CD4-positive, alpha-beta T cell (primary cell): ENCODE data around the gene RDH12. TPM values are rescaled to one million over a fixed set of nuclear protein-coding genes. Genes with fewer than 3 reads are reported as not detected.

Experiments used
- ATAC-seq: fragments of 200-7000 bp; cut with Tn5 transposase; one replicate; pipeline ENCODE4 v1.10.0; 2022; ENCODE audit warnings: mild to moderate bottlenecking; ENCODE audit not compliant: poor library complexity
- CTCF ChIA-PET: fragments of 350-600 bp; sonication (Branson Sonifier 250); formaldehyde crosslinking; loops from one replicate; lab custom pipeline; 2021; ENCODE audit warnings: antibody characterized with exemption, inconsistent platforms; lab: Charles Lee
- POLR2A ChIA-PET: fragments of 350-600 bp; sonication (Branson Sonifier 250); formaldehyde crosslinking; loops from one replicate; lab custom pipeline; 2021; ENCODE audit warnings: antibody characterized with exemption, inconsistent platforms; lab: Charles Lee
- DNase-seq, 14 experiments: peaks; one replicate each; pipeline ENCODE4 v3.0.0-alpha.2; 2013 to 2020; ENCODE audit warnings: mixed read lengths in 2 of 14
- H3K27ac ChIP-seq, 2 donors: one replicate each; pipeline versions ENCODE4 v1.5.1 to v1.7.0; 2013; ENCODE audit warnings: low read length in 2 of 2, low read depth in 1 of 2, mild to moderate bottlenecking in 1 of 2
- H3K27me3 ChIP-seq, 2 experiments: 1 replicate in 1 of 2; 2 replicates in 1 of 2; pipeline versions ENCODE4 v1.6.1 to v1.7.0; 2013; ENCODE audit warnings: low read length in 2 of 2, control low read depth in 1 of 2, mild to moderate bottlenecking in 1 of 2, moderate library complexity in 1 of 2; ENCODE audit not compliant: insufficient read depth in 2 of 2, control insufficient read depth in 1 of 2
- H3K36me3 ChIP-seq: one replicate; pipeline ENCODE4 v1.6.1; 2013; ENCODE audit warnings: low read length, control low read depth; ENCODE audit not compliant: insufficient read depth
- H3K4me1 ChIP-seq: one replicate; pipeline ENCODE4 v1.6.1; 2013; ENCODE audit warnings: low read length, control low read depth; ENCODE audit not compliant: insufficient read depth
- H3K4me3 ChIP-seq: one replicate; pipeline ENCODE4 v1.5.1; 2013; ENCODE audit warnings: mild to moderate bottlenecking, low read length, moderate library complexity
- H3K9me3 ChIP-seq, 2 experiments: 1 replicate in 1 of 2; 2 replicates in 1 of 2; pipeline versions ENCODE4 v1.6.1 to v1.7.0; 2013; ENCODE audit warnings: low read length in 2 of 2, mild to moderate bottlenecking in 2 of 2, control low read depth in 1 of 2, moderate library complexity in 1 of 2; ENCODE audit not compliant: control insufficient read depth in 1 of 2, insufficient read depth in 1 of 2
- H3K27ac Mint-ChIP-seq: one replicate; pipeline ENCODE4 v1.8.0; 2020; ENCODE audit warnings: mixed read lengths
- H3K27me3 Mint-ChIP-seq: one replicate; pipeline ENCODE4 v1.8.0; 2021; ENCODE audit warnings: mixed read lengths
- H3K36me3 Mint-ChIP-seq: one replicate; pipeline ENCODE4 v1.8.0; 2021; ENCODE audit warnings: low read depth, mixed read lengths
- H3K4me1 Mint-ChIP-seq: one replicate; pipeline ENCODE4 v1.8.0; 2021; ENCODE audit warnings: low read depth, mixed read lengths
- H3K4me3 Mint-ChIP-seq: one replicate; pipeline ENCODE4 v1.8.0; 2020; ENCODE audit warnings: mild to moderate bottlenecking, mixed read lengths
- H3K9me3 Mint-ChIP-seq: one replicate; pipeline ENCODE4 v1.8.0; 2020; ENCODE audit warnings: mixed read lengths
- CTCF ChIP-seq: fragments of 200-600 bp; IDR thresholded peaks from one replicate; pipeline ENCODE4 v1.8.0; 2022; ENCODE audit warnings: antibody characterized with exemption, mild to moderate bottlenecking
- intact Hi-C, 2 experiments: fragments of 100-400 bp; cut with DNase I in 1 of 2; cut with micrococcal nuclease in 1 of 2; formaldehyde crosslinking; loops; one replicate each; pipeline versions ENCODE4 v1.15.1 to v1.9.0; 2023 to 2025; cut with DNase I, micrococcal nuclease
- total RNA-seq, 174 experiments: library from RNA in 2 of 174; stranded (reverse) in 2 of 174; gene quantifications; one replicate each; pipeline ENCODE4 v1.2.3 and lab custom pipeline; 2021 to 2026

RDH12 gene
- total RNA-seq, 2 experiments from 2014 or later, result not detected

GRCh38 chr14:67749341-67750084, 47.8 kb downstream of the RDH12 start:
- peaks cover 90% of the 10 kb centered on the region for H3K36me3 Mint-ChIP-seq
- Histone ChIP-seq H3K27ac (no peak overlapping the region), H3K27me3 (no peaks in the 10 kb centered on the region), H3K36me3 (peaks cover 65% of the 10 kb centered on the region), H3K4me1 (no peaks in the 10 kb centered on the region), H3K9me3 (no peaks in the 10 kb centered on the region), H3K4me3 (no peak overlapping the region)
- no peak for TF ChIP-seq CTCF
- H3K27me3 Mint-ChIP-seq, result no peaks in the 10 kb centered on the region
- ChIA-PET POLR2A (no interaction called here), CTCF (no interaction called here)
- no peaks in the 10 kb centered on the region for H3K4me1 Mint-ChIP-seq
- H3K4me3 Mint-ChIP-seq, result no peak overlapping the region
- no peaks in the 10 kb centered on the region for H3K9me3 Mint-ChIP-seq
- ATAC-seq, result no peak
- intact Hi-C loops, result no loop called here
- no peak for DNase-seq
- no peak overlapping the region for H3K27ac Mint-ChIP-seq

DNA sequence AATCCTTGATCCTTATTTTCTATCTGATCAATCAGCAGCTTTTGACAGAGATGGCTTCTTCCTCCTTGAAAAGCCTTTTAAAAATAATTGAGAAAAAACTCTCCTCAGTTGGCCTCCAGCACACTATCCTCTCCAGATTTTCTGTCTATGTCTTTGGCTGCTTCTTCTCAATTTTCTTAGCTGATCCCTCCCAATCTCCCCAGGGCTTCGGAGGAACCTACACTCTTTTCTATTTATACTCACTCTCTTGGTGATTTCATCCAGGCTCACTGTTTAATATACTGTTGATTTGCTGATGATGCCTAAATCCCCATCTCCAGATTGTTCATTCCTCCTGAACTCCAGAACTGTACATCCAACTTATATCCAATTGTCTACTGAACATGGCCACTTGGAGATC, 54.8 kb downstream of the RDH12 start:
- H3K9me3 Mint-ChIP-seq, result no peaks in the 10 kb centered on the region
- no peaks in the 10 kb centered on the region for H3K27me3 ChIP-seq
- no peaks in the 10 kb centered on the region for H3K27me3 Mint-ChIP-seq
- H3K36me3 ChIP-seq, result peaks cover 65% of the 10 kb centered on the region
- no peaks in the 10 kb centered on the region for H3K9me3 ChIP-seq
- no peaks in the 10 kb centered on the region for H3K4me1 ChIP-seq
- H3K4me3 ChIP-seq, result no peak overlapping the region
- no peak overlapping the region for H3K27ac Mint-ChIP-seq
- no peak for TF ChIP-seq CTCF
- CTCF ChIA-PET, result no interaction called here
- POLR2A ChIA-PET, result no interaction called here
- intact Hi-C loops, result no loop called here
- no peak overlapping the region for H3K27ac ChIP-seq
- no peak overlapping the region for H3K4me3 Mint-ChIP-seq
- DNase-seq, result no peak
- H3K4me1 Mint-ChIP-seq, result no peaks in the 10 kb centered on the region
- ATAC-seq, result no peak
- peaks cover 86% of the 10 kb centered on the region for H3K36me3 Mint-ChIP-seq

DNA sequence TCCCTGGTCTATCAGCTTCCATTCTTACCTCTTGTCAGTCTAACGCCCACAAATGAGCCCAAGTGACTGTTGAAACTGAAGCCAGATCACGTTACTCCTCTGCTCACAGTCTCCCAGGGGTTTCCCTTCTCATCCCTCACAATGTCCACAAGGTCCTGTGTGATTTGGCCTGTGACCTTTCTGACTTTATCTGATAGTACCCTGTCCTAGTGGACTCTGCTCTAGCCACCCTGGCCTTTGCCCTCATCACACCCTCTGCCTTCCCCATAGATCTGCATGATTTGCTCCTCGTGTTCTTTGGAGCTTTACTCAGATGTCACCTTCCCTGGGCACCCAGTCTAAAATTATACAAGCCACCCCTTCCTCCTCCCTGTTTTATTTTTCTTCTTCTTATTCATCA, 55.5 kb downstream of the RDH12 start:
- H3K4me3 ChIP-seq, result no peak overlapping the region
- Mint-ChIP-seq H3K27ac (no peak overlapping the region), H3K4me3 (no peak overlapping the region), H3K9me3 (no peaks in the 10 kb centered on the region), H3K36me3 (peaks cover 82% of the 10 kb centered on the region), H3K27me3 (no peaks in the 10 kb centered on the region), H3K4me1 (no peaks in the 10 kb centered on the region)
- H3K36me3 ChIP-seq, result peaks cover 61% of the 10 kb centered on the region
- no peaks in the 10 kb centered on the region for H3K4me1 ChIP-seq
- intact Hi-C loops, result no loop called here
- DNase-seq, result no peak
- no peak for TF ChIP-seq CTCF
- CTCF ChIA-PET, result no interaction called here
- POLR2A ChIA-PET, result no interaction called here
- no peak overlapping the region for H3K27ac ChIP-seq
- no peak for ATAC-seq
- no peaks in the 10 kb centered on the region for H3K9me3 ChIP-seq
- H3K27me3 ChIP-seq, result no peaks in the 10 kb centered on the region
